HepG2 (cell line): Measurements from ENCODE around the gene SH3TC2. TPM values are rescaled to one million over a fixed set of nuclear protein-coding genes. Genes with fewer than 3 reads are reported as not detected.

Experiments
- ATAC-seq: fragments of 200-7000 bp; cut with Tn5 transposase; 3 replicates; pipeline ENCODE4 v1.9.1; 2020; ENCODE audit warnings: mild to moderate bottlenecking, moderate library complexity
- BruUV-seq: library from RNA; stranded (reverse); fragments of 400-500 nt; replicated peaks from 2 replicates; lab custom pipeline; 2021; lab: Mats Ljungman, UMichigan
- CTCF ChIA-PET: fragments of 300-600 bp; formaldehyde crosslinking; extraction: SDS; loops from one replicate; lab custom pipeline; 2021; ENCODE audit warnings: low total read pairs, inconsistent platforms, low intra/inter-chr PET ratio; lab: Yijun Ruan, JAX
- POLR2A ChIA-PET: fragments of 350-600 bp; sonication (Branson Sonifier 250); formaldehyde crosslinking; loops from one replicate; lab custom pipeline; 2020; ENCODE audit warnings: antibody characterized with exemption, inconsistent platforms; lab: Yijun Ruan, JAX
- DNase-seq: peaks from one replicate; pipeline ENCODE4 v3.0.0-alpha.2; 2015; ENCODE audit warnings: low spot score
- FAIRE-seq: peaks from 3 replicates; lab custom pipeline; 2011; peaks lifted over from hg19 to GRCh38; lab: Jason Lieb, UNC
- H2AFZ ChIP-seq: one replicate; pipeline ENCODE4 v1.6.1; 2011; ENCODE audit warnings: low read length, inconsistent platforms
- H3K27ac ChIP-seq: fragments of 300-600 bp; 3 replicates; pipeline ENCODE4 v1.8.0; 2011; ENCODE audit warnings: mixed run types, mild to moderate bottlenecking, mixed read lengths, low read length, inconsistent platforms; ENCODE audit not compliant: insufficient read depth; ENCODE audit errors: extremely low read length
- H3K27me3 ChIP-seq, 2 experiments: fragments of 200-600 bp in 1 of 2; 2 replicates in 1 of 2; 3 replicates in 1 of 2; pipeline versions ENCODE4 v1.6.0 to v1.8.0; 2011; ENCODE audit warnings: low read length in 2 of 2, mild to moderate bottlenecking in 2 of 2, moderate library complexity in 2 of 2, inconsistent platforms in 1 of 2; ENCODE audit not compliant: insufficient read depth in 2 of 2, control insufficient read depth in 1 of 2
- H3K36me3 ChIP-seq, 2 experiments: fragments of 200-600 bp in 1 of 2; replicated peaks in 1 of 2; 2 replicates in 1 of 2; 3 replicates in 1 of 2; pipeline versions ENCODE4 v1.5.1 to v1.8.0; 2011; ENCODE audit warnings: low read length in 2 of 2, inconsistent platforms in 1 of 2; ENCODE audit not compliant: insufficient read depth in 2 of 2, control insufficient read depth in 1 of 2
- H3K4me1 ChIP-seq: 2 replicates; pipeline ENCODE4 v1.5.1; 2012; ENCODE audit warnings: low read length, inconsistent platforms; ENCODE audit not compliant: insufficient read depth
- H3K4me2 ChIP-seq: 2 replicates; pipeline ENCODE4 v1.6.0; 2011; ENCODE audit warnings: low read depth, low read length, inconsistent platforms
- H3K4me3 ChIP-seq, 3 experiments: fragments of 200-600 bp in 1 of 3; sonication (generic), shearing (Covaris generic) in 1 of 3; replicated peaks in 1 of 3; 2 replicates each; pipeline ENCODE4 v1.5.1; 2011 to 2016; ENCODE audit warnings: low read length in 3 of 3, inconsistent platforms in 2 of 3, low read depth in 2 of 3, mild to moderate bottlenecking in 2 of 3, control low read depth in 1 of 3, mixed read lengths in 1 of 3; ENCODE audit not compliant: insufficient read depth in 1 of 3
- H3K79me2 ChIP-seq: one replicate; pipeline ENCODE4 v1.6.1; 2011; ENCODE audit warnings: low read length, inconsistent platforms; ENCODE audit not compliant: insufficient read depth
- H3K9ac ChIP-seq: 2 replicates; pipeline ENCODE4 v1.6.0; 2011; ENCODE audit warnings: mild to moderate bottlenecking, low read depth, low read length, inconsistent platforms; ENCODE audit not compliant: insufficient read depth
- H3K9me3 ChIP-seq: 2 replicates; pipeline ENCODE4 v1.5.1; 2012; ENCODE audit warnings: mild to moderate bottlenecking, low read length
- H4K20me1 ChIP-seq: 2 replicates; pipeline ENCODE4 v1.6.0; 2011; ENCODE audit warnings: inconsistent platforms, mild to moderate bottlenecking, low read length, moderate library complexity; ENCODE audit not compliant: insufficient read depth
- CSRNP1 ChIP-seq: sonication (generic); formaldehyde crosslinking; IDR thresholded peaks from 2 replicates; pipeline ENCODE4 v1.8.1; 2023; ENCODE audit warnings: mild to moderate bottlenecking, missing genetic modification reagents
- EEA1 ChIP-seq: sonication (generic); formaldehyde crosslinking; IDR thresholded peaks from 2 replicates; pipeline ENCODE4 v1.5.1; 2020; ENCODE audit warnings: mild to moderate bottlenecking, missing genetic modification reagents, borderline replicate concordance
- EZH2 ChIP-seq: conservative IDR thresholded peaks from 2 replicates; pipeline ENCODE4 v1.6.1; 2012; ENCODE audit warnings: mild to moderate bottlenecking, low read depth, low read length, moderate library complexity
- GFI1 ChIP-seq: sonication (generic); formaldehyde crosslinking; IDR thresholded peaks from 2 replicates; pipeline ENCODE4 v1.5.0; 2020; ENCODE audit warnings: missing genetic modification reagents, mild to moderate bottlenecking, borderline replicate concordance
- KAT2B ChIP-seq: fragments of 150-350 bp; IDR thresholded peaks from 2 replicates; pipeline ENCODE4 v1.6.1; 2014; ENCODE audit warnings: low read depth, low read length, borderline replicate concordance
- KAT7 ChIP-seq: IDR thresholded peaks from 2 replicates; pipeline ENCODE4 v1.6.1; 2018; ENCODE audit warnings: borderline replicate concordance, missing compliant biosample characterization
- MED1 ChIP-seq: sonication (generic); formaldehyde crosslinking; IDR thresholded peaks from 2 replicates; pipeline ENCODE4 v1.4.0; 2020; ENCODE audit warnings: missing genetic modification reagents
- NKX3-1 ChIP-seq: sonication (generic); formaldehyde crosslinking; IDR thresholded peaks from 2 replicates; pipeline ENCODE4 v1.5.0; 2020; ENCODE audit warnings: missing genetic modification reagents
- NR2F6 ChIP-seq, 2 experiments: IDR thresholded peaks; 2 replicates each; pipeline ENCODE4 v1.6.1; 2016; ENCODE audit warnings: antibody characterized with exemption in 1 of 2, mild to moderate bottlenecking in 1 of 2
- SP1 ChIP-seq, 2 experiments: fragments of 450-650 bp in 1 of 2; sonication (generic) in 1 of 2; formaldehyde crosslinking in 1 of 2; IDR thresholded peaks; 2 replicates each; pipeline versions ENCODE4 v1.4.0 to v1.6.1; 2016 to 2020; ENCODE audit warnings: missing genetic modification reagents in 1 of 2
- ZNF543 ChIP-seq: sonication (generic); formaldehyde crosslinking; IDR thresholded peaks from 2 replicates; pipeline ENCODE4 v1.4.0; 2020; ENCODE audit warnings: mild to moderate bottlenecking, missing genetic modification reagents
- ZNF567 ChIP-seq: sonication (generic); formaldehyde crosslinking; IDR thresholded peaks from 2 replicates; pipeline ENCODE4 v1.8.1; 2023; ENCODE audit warnings: mild to moderate bottlenecking, missing genetic modification reagents, borderline replicate concordance
- ZNF577 ChIP-seq: sonication (generic); formaldehyde crosslinking; IDR thresholded peaks from 2 replicates; pipeline ENCODE4 v1.4.0; 2020; ENCODE audit warnings: mild to moderate bottlenecking, low read depth, missing genetic modification reagents, borderline replicate concordance
- ZNF709 ChIP-seq: sonication (generic); formaldehyde crosslinking; IDR thresholded peaks from 2 replicates; pipeline ENCODE4 v1.5.0; 2020; ENCODE audit warnings: mild to moderate bottlenecking, missing genetic modification reagents
- WGBS: methylation state at CpG from one replicate; pipeline ENCODE4 v1.1.6; 2017; ENCODE audit warnings: low lambda C conversion rate; 5-methylcytosine and 5-hydroxymethylcytosine counted together
- in situ Hi-C: cut with HindIII; loops from 2 replicates; pipeline ENCODE4 v1.10.0; 2017; ENCODE audit warnings: low pct_unique_long_range_greater_than_20kb; ENCODE audit not compliant: extremely low pct_ligation_motif_present
- intact Hi-C: fragments of 100-400 bp; cut with micrococcal nuclease; formaldehyde crosslinking; loops from one replicate; pipeline ENCODE4 v1.10.0; 2022; ENCODE audit not compliant: unreplicated experiment
- polyA plus RNA-seq, 8 experiments: library from polyadenylated mRNA; depleted of rRNA in 3 of 8; stranded (reverse) in 7 of 8; unstranded in 1 of 8; fragments of >200 nt; fragmentation: Illumina TruSeq in 4 of 8; extraction: Trizol in 4 of 8; gene quantifications; 2 replicates each; pipeline versions ENCODE4 v1.2.1 to v1.2.3, GENCODE V29; 2011 to 2016; ENCODE audit warnings: low read depth in 4 of 8, missing spikeins in 1 of 8, mixed read lengths in 1 of 8; ENCODE audit not compliant: insufficient read depth in 1 of 8
- total RNA-seq, 5 experiments: library from RNA; depleted of rRNA; stranded (reverse); fragments of >200 nt; fragmentation: Illumina TruSeq; extraction: Trizol; gene quantifications; 2 replicates each; pipeline ENCODE4 v1.2.3, GENCODE V29; 2016; ENCODE audit warnings: low read depth in 1 of 5
- TF ChIP-seq, protein P1 (sequence below): sonication (generic); formaldehyde crosslinking; IDR thresholded peaks from 2 replicates; pipeline ENCODE4; 2020; ENCODE audit warnings: missing genetic modification reagents, mild to moderate bottlenecking, borderline replicate concordance
- TF ChIP-seq, protein P2 (sequence below): IDR thresholded peaks from 2 replicates; pipeline ENCODE4 v1.4.0; 2020; ENCODE audit warnings: mild to moderate bottlenecking, missing genetic modification reagents

The SH3TC2 gene
- total and polyA plus RNA-seq, 2 of the 13 experiments (the other 11 are each of a cell fraction or from before 2014, with no cell fraction given) = 0.34 to 0.71 TPM

DNA sequence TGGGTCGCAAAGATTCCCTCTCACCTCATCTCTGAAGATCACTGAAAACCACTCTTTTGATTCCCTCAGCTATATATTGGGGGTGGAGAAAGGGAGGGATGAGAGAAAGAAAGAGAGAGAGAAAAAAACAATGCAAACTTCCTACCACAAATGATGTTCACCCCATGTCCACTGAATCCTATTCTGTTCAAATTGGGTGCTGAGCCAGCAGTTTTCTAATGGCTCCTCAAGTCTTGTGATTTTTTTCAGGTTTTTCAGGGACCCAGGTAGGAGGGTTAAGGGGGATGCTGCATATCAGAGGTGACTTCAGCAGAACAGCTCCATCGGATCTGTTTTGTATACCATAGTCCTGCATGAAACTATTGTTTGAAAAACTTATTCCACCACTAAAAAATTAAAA is 95.9 kb downstream of the SH3TC2 start (continued):
- TF ChIP-seq, protein P1, sequence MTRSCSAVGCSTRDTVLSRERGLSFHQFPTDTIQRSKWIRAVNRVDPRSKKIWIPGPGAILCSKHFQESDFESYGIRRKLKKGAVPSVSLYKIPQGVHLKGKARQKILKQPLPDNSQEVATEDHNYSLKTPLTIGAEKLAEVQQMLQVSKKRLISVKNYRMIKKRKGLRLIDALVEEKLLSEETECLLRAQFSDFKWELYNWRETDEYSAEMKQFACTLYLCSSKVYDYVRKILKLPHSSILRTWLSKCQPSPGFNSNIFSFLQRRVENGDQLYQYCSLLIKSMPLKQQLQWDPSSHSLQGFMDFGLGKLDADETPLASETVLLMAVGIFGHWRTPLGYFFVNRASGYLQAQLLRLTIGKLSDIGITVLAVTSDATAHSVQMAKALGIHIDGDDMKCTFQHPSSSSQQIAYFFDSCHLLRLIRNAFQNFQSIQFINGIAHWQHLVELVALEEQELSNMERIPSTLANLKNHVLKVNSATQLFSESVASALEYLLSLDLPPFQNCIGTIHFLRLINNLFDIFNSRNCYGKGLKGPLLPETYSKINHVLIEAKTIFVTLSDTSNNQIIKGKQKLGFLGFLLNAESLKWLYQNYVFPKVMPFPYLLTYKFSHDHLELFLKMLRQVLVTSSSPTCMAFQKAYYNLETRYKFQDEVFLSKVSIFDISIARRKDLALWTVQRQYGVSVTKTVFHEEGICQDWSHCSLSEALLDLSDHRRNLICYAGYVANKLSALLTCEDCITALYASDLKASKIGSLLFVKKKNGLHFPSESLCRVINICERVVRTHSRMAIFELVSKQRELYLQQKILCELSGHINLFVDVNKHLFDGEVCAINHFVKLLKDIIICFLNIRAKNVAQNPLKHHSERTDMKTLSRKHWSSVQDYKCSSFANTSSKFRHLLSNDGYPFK = no peak

- H3K79me2 ChIP-seq = no peaks in the 10 kb centered on the region
- no peaks in the 10 kb centered on the region for H3K36me3 ChIP-seq
- ATAC-seq (no peak), FAIRE-seq (no peak), DNase-seq (no peak)
- BruUV-seq = no TSS peak
- H3K4me3 ChIP-seq = no peak overlapping the region
- no peaks in the 10 kb centered on the region for H3K9me3 ChIP-seq
- H3K27me3 ChIP-seq = no peaks in the 10 kb centered on the region
- CTCF ChIA-PET = no interaction called here
- peaks cover 10% of the 10 kb centered on the region; the same call in 1 of the 2 replicates for H3K4me1 ChIP-seq
- no peak overlapping the region for H3K9ac ChIP-seq
- no peak overlapping the region for H3K4me2 ChIP-seq
- H4K20me1 ChIP-seq = no peaks in the 10 kb centered on the region
- H2AFZ ChIP-seq = no peak overlapping the region
- intact Hi-C loops (loop anchor here (5.0 kb wide), 1 partner anchor 36 kb away; no protein-coding TSS in a partner anchor), in situ Hi-C loops (no loop called here)
- POLR2A ChIA-PET = no interaction called here
- no peak overlapping the region for H3K27ac ChIP-seq
- WGBS = no CpG with 5 or more reads among the region's 4 CpGs
- TF ChIP-seq, protein P2, sequence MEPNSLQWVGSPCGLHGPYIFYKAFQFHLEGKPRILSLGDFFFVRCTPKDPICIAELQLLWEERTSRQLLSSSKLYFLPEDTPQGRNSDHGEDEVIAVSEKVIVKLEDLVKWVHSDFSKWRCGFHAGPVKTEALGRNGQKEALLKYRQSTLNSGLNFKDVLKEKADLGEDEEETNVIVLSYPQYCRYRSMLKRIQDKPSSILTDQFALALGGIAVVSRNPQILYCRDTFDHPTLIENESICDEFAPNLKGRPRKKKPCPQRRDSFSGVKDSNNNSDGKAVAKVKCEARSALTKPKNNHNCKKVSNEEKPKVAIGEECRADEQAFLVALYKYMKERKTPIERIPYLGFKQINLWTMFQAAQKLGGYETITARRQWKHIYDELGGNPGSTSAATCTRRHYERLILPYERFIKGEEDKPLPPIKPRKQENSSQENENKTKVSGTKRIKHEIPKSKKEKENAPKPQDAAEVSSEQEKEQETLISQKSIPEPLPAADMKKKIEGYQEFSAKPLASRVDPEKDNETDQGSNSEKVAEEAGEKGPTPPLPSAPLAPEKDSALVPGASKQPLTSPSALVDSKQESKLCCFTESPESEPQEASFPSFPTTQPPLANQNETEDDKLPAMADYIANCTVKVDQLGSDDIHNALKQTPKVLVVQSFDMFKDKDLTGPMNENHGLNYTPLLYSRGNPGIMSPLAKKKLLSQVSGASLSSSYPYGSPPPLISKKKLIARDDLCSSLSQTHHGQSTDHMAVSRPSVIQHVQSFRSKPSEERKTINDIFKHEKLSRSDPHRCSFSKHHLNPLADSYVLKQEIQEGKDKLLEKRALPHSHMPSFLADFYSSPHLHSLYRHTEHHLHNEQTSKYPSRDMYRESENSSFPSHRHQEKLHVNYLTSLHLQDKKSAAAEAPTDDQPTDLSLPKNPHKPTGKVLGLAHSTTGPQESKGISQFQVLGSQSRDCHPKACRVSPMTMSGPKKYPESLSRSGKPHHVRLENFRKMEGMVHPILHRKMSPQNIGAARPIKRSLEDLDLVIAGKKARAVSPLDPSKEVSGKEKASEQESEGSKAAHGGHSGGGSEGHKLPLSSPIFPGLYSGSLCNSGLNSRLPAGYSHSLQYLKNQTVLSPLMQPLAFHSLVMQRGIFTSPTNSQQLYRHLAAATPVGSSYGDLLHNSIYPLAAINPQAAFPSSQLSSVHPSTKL (CRISPR knock-in tag) = no peak
- TF ChIP-seq MED1 (CRISPR knock-in tag) = no peak
- TF ChIP-seq ZNF709 = no peak
- no peak for TF ChIP-seq KAT7 (CRISPR knock-in tag)
- TF ChIP-seq EZH2 = no peak
- no peak for TF ChIP-seq ZNF567
- TF ChIP-seq EEA1 (CRISPR knock-in tag) = no peak
- no peak for TF ChIP-seq GFI1 (CRISPR knock-in tag)
- no peak for TF ChIP-seq NR2F6 (IDR thresholded peaks at IDR 0.05)
- TF ChIP-seq NR2F6 (CRISPR knock-in tag; IDR thresholded peaks at IDR 0.05) = no peak
- TF ChIP-seq NKX3-1 = no peak
- no peak for TF ChIP-seq ZNF577
- TF ChIP-seq ZNF543 (CRISPR knock-in tag) = no peak
- TF ChIP-seq CSRNP1 (CRISPR knock-in tag) = no peak
- TF ChIP-seq SP1 (IDR thresholded peaks at IDR 0.05) = no peak
- no peak for TF ChIP-seq SP1 (CRISPR knock-in tag; IDR thresholded peaks at IDR 0.05)
- no peak for TF ChIP-seq KAT2B
Observed at GRCh38 chr5:148966348-148966747, 96.5 kb downstream of the SH3TC2 start.
